ENCODE data around the gene GCHFR.

DNA sequence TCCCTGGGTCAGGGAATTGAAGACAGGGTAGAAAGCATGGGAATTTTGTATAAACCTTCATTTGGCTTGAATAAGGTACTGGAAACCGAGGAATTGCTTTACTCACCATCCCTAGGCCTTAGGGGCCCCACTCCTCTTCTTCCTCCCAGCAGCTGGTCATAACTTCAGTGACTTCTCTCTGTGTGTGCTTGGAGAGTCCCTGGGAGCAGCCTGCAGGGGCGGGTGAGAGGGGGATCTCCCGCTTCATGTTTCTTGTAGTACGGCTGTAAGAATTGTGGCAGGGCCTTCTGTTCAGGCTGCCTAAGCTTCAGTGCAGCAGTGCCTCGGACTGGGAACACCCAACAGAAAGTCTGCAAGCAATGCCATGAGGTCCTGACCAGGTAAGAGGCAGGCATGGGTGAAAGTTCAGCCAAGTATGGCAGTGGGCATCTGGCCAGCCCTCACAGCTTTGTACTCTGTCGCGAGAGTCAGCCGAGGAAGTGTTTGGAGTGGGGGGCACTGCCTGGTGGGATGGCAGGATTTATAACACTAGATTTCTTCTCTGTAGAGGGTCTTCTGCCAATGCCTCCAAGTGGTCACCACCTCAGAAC lies 45.1 kb downstream of the GCHFR start:
- no peak for TF ChIP-seq EP300 (IDR thresholded peaks at IDR 0.05; ENCODE audit: borderline replicate concordance)
- no peak for TF ChIP-seq TCF12 (IDR thresholded peaks at IDR 0.05; ENCODE audit: low read depth)
- TF ChIP-seq RAD21 (IDR thresholded peaks at IDR 0.05; ENCODE audit: low read depth), result no peak
- TF ChIP-seq, protein P1, sequence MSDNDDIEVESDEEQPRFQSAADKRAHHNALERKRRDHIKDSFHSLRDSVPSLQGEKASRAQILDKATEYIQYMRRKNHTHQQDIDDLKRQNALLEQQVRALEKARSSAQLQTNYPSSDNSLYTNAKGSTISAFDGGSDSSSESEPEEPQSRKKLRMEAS (IDR thresholded peaks at IDR 0.05), result no peak
- no peak for TF ChIP-seq TAF1 (IDR thresholded peaks at IDR 0.05; ENCODE audit: low read depth)
- no peak for TF ChIP-seq CREB1 (IDR thresholded peaks at IDR 0.05; ENCODE audit: low read depth)
- no peak for TF ChIP-seq NFIC (IDR thresholded peaks at IDR 0.05)
- no peak for TF ChIP-seq EGR1 (IDR thresholded peaks at IDR 0.05)
- TF ChIP-seq TEAD4 (IDR thresholded peaks at IDR 0.05), result no peak
- TF ChIP-seq, protein P2, sequence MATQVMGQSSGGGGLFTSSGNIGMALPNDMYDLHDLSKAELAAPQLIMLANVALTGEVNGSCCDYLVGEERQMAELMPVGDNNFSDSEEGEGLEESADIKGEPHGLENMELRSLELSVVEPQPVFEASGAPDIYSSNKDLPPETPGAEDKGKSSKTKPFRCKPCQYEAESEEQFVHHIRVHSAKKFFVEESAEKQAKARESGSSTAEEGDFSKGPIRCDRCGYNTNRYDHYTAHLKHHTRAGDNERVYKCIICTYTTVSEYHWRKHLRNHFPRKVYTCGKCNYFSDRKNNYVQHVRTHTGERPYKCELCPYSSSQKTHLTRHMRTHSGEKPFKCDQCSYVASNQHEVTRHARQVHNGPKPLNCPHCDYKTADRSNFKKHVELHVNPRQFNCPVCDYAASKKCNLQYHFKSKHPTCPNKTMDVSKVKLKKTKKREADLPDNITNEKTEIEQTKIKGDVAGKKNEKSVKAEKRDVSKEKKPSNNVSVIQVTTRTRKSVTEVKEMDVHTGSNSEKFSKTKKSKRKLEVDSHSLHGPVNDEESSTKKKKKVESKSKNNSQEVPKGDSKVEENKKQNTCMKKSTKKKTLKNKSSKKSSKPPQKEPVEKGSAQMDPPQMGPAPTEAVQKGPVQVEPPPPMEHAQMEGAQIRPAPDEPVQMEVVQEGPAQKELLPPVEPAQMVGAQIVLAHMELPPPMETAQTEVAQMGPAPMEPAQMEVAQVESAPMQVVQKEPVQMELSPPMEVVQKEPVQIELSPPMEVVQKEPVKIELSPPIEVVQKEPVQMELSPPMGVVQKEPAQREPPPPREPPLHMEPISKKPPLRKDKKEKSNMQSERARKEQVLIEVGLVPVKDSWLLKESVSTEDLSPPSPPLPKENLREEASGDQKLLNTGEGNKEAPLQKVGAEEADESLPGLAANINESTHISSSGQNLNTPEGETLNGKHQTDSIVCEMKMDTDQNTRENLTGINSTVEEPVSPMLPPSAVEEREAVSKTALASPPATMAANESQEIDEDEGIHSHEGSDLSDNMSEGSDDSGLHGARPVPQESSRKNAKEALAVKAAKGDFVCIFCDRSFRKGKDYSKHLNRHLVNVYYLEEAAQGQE (IDR thresholded peaks at IDR 0.05; ENCODE audit: low read depth), result no peak
- TF ChIP-seq, protein P3, sequence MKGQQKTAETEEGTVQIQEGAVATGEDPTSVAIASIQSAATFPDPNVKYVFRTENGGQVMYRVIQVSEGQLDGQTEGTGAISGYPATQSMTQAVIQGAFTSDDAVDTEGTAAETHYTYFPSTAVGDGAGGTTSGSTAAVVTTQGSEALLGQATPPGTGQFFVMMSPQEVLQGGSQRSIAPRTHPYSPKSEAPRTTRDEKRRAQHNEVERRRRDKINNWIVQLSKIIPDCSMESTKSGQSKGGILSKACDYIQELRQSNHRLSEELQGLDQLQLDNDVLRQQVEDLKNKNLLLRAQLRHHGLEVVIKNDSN (IDR thresholded peaks at IDR 0.05), result no peak
- TF ChIP-seq YY1 (IDR thresholded peaks at IDR 0.05; ENCODE audit: low read depth), result no peak
- no peak for TF ChIP-seq CEBPB (IDR thresholded peaks at IDR 0.05)
- no peak for TF ChIP-seq FOXM1 (IDR thresholded peaks at IDR 0.05; ENCODE audit: borderline replicate concordance, low read depth)
